K562 (cell line): ENCODE measurements around the gene CD300LD. TPM values are rescaled to one million over a fixed set of nuclear protein-coding genes. Genes with fewer than 3 reads are reported as not detected.
A peak's percentile ranks its signal among the peaks of the same experiment; 100 is the strongest.

Experiments
- BACH1 ChIP-seq: fragments of 200-800 bp; sonication (Bioruptor generic); IDR thresholded peaks from 2 replicates; pipeline ENCODE4 v1.6.1; 2016; ENCODE audit warnings: missing genetic modification characterization, missing compliant biosample characterization
- CAMTA2 ChIP-seq: fragments of 250-450 bp; sonication (Bioruptor Pico); conservative IDR thresholded peaks from 2 replicates; pipeline ENCODE4 v1.5.1; 2022
- CHD4 ChIP-seq: fragments of 200-600 bp; sonication (generic); IDR thresholded peaks from 3 replicates; pipeline ENCODE4 v1.6.1; 2012; ENCODE audit warnings: low read depth, mild to moderate bottlenecking, mixed read lengths, low read length, inconsistent platforms; ENCODE audit not compliant: insufficient read depth, insufficient replicate concordance, poor library complexity, severe bottlenecking
- EGR1 ChIP-seq: fragments of 450-650 bp; conservative IDR thresholded peaks from 2 replicates; pipeline ENCODE4 v1.6.1; 2017; ENCODE audit warnings: mild to moderate bottlenecking
- ELF4 ChIP-seq: fragments of 450-650 bp; formaldehyde crosslinking; IDR thresholded peaks from 2 replicates; pipeline ENCODE4 v1.4.0; 2022; ENCODE audit warnings: missing genetic modification characterization
- KAT8 ChIP-seq: fragments of 450-650 bp; IDR thresholded peaks from 2 replicates; pipeline ENCODE4 v1.6.1; 2016; ENCODE audit warnings: low read depth, mild to moderate bottlenecking
- MAFK ChIP-seq: IDR thresholded peaks from 2 replicates; pipeline ENCODE4 v1.6.1; 2011; ENCODE audit warnings: low read length, improper control_type of control experiment
- NFE2 ChIP-seq: IDR thresholded peaks from 2 replicates; pipeline ENCODE4 v1.6.1; 2014; ENCODE audit warnings: antibody characterized with exemption, low read depth
- RFX1 ChIP-seq: fragments of 450-650 bp; IDR thresholded peaks from 2 replicates; pipeline ENCODE4 v1.6.1; 2016; ENCODE audit warnings: mild to moderate bottlenecking, moderate library complexity
- ZFPM2 ChIP-seq: fragments of 250-450 bp; sonication (Bioruptor Pico); IDR thresholded peaks from 2 replicates; pipeline ENCODE4 v1.5.1; 2022; ENCODE audit warnings: mild to moderate bottlenecking
- ZNF197 ChIP-seq: fragments of 200-800 bp; sonication (Bioruptor generic); IDR thresholded peaks from 2 replicates; pipeline ENCODE4 v1.6.1; 2016; ENCODE audit warnings: low read depth, missing genetic modification characterization, missing compliant biosample characterization
- polyA plus RNA-seq, 8 experiments: library from polyadenylated mRNA; depleted of rRNA in 4 of 8; stranded (reverse) in 5 of 8; unstranded in 3 of 8; fragments of >200 nt; fragmentation: Nextera tagmentation in 2 of 8; fragmentation: Illumina TruSeq in 1 of 8; extraction: Ambion mirVana in 2 of 8; extraction: Trizol in 1 of 8; gene quantifications; 2 replicates each; pipeline versions ENCODE4 v1.2.1 to v1.2.3, GENCODE V29; 2011 to 2014; ENCODE audit warnings: inconsistent platforms in 1 of 8, missing spikeins in 1 of 8
- total RNA-seq, 7 experiments: library from RNA; depleted of rRNA in 6 of 7; stranded (reverse); fragments of >200 nt in 6 of 7; fragmentation: Illumina TruSeq in 2 of 7; extraction: Trizol in 2 of 7; gene quantifications; 2 replicates each; pipeline versions ENCODE4 v1.2.1 to v1.2.3, GENCODE V29; 2011 to 2021; ENCODE audit warnings: low replicate concordance in 1 of 7
- TF ChIP-seq, protein P1 (sequence below), 2 experiments: fragments of 200-800 bp in 1 of 2; sonication (Bioruptor generic) in 1 of 2; sonication (generic) in 1 of 2; formaldehyde crosslinking in 1 of 2; IDR thresholded peaks in 1 of 2; conservative IDR thresholded peaks in 1 of 2; 2 replicates each; pipeline versions ENCODE4 v1.5.0 to v1.6.1; 2016 to 2020; ENCODE audit warnings: missing compliant biosample characterization in 1 of 2, missing genetic modification characterization in 1 of 2, missing genetic modification reagents in 1 of 2

CD300LD gene
- total and polyA plus RNA-seq, 9 of the 15 experiments (the other 6 are each of a cell fraction or from before 2014, with no cell fraction given), result not detected

GRCh38 chr17:74569020-74570003 is 22.8 kb downstream of the CD300LD start (continued):
- peak; percentile 46; the same call in 1 of the 2 replicates for TF ChIP-seq NFE2
- TF ChIP-seq, protein P1, sequence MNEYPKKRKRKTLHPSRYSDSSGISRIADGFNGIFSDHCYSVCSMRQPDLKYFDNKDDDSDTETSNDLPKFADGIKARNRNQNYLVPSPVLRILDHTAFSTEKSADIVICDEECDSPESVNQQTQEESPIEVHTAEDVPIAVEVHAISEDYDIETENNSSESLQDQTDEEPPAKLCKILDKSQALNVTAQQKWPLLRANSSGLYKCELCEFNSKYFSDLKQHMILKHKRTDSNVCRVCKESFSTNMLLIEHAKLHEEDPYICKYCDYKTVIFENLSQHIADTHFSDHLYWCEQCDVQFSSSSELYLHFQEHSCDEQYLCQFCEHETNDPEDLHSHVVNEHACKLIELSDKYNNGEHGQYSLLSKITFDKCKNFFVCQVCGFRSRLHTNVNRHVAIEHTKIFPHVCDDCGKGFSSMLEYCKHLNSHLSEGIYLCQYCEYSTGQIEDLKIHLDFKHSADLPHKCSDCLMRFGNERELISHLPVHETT (CRISPR knock-in tag; conservative IDR thresholded peaks at IDR 0.05 in 1 of 2, IDR thresholded peaks at IDR 0.05 in 1 of 2), result 0 out of 4 replicates have a peak, but pooled peaks of 1 of the 2 experiments have one; percentile 44
- TF ChIP-seq ZNF197 (CRISPR knock-in tag), result no peak
- peak; percentile 38; the same call in 1 of the 2 replicates for TF ChIP-seq MAFK
- peak; percentile 93; the same call in 1 of the 2 replicates for TF ChIP-seq BACH1 (tag)
- no peak for TF ChIP-seq RFX1
- no peak for TF ChIP-seq CAMTA2 (CRISPR knock-in tag)
- TF ChIP-seq ZFPM2 (CRISPR knock-in tag), result no peak
- 0 out of 2 replicates have a peak, but pooled peaks have one; percentile 49 for TF ChIP-seq ELF4 (CRISPR knock-in tag)
- no peak for TF ChIP-seq CHD4
- TF ChIP-seq KAT8, result no peak
- peak; percentile 54 for TF ChIP-seq EGR1
